Measurements from ENCODE around the gene AKR1C2. TPM values are rescaled to one million over a fixed set of nuclear protein-coding genes. Genes with fewer than 3 reads are reported as not detected.

AKR1C2 gene
- total and polyA plus RNA-seq, 10 of the 15 experiments (the other 5 are each of a cell fraction or from before 2014, with no cell fraction given), result 0.31 to 0.44 (median 0.36) TPM; not detected in 7

DNA sequence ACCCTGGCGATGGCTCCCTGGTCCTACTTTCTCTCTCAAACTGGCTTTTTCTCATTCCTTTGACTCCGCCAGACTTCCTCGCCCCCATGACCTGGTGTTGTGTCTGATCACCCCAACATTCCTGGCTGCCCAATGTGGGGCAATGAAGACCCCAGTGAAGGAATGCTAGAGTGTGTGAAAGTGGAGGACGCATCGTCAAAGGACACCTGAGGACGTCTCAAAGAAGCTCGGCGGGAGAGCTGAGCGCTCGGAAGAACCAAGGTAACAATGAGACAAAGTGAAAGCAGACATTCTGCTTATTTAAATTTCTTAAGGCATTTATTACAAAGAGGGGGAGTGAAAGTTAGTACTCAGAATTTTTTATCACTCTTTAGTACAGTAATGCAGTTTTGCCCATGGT lies 31.7 kb upstream of the AKR1C2 start:
- in situ Hi-C loops (cut with MboI) (no loop called here), intact Hi-C loops (cut with micrococcal nuclease; ENCODE audit: unreplicated experiment) (no loop called here)
- ChIA-PET RAD21 (ENCODE audit: unreplicated experiment) (no interaction called here), CTCF (no interaction called here), SMC1A (ENCODE audit: uncharacterized antibody, unreplicated experiment) (no interaction called here), POLR2A (no interaction called here)
- H2AFZ ChIP-seq (ENCODE audit: control insufficient read depth, low read depth, low read length), result no peak overlapping the region
- H3K9ac ChIP-seq (ENCODE audit: control insufficient read depth, insufficient read depth, low read length), result no peak overlapping the region
- 60% methylated on average over 10 of the region's 10 CpGs for WGBS (ENCODE audit: insufficient coverage, insufficient replicate concordance, low lambda C conversion rate, missing lambda C conversion rate)
- H3K4me2 ChIP-seq (ENCODE audit: control insufficient read depth, insufficient read depth), result no peak overlapping the region
- H3K27ac ChIP-seq (ENCODE audit: control insufficient read depth, insufficient read depth), result no peak overlapping the region
- H4K20me1 ChIP-seq (ENCODE audit: control insufficient read depth, insufficient read depth), result no peaks in the 10 kb centered on the region
- FAIRE-seq, result no peak
- no peaks in the 10 kb centered on the region for H3K36me3 ChIP-seq (ENCODE audit: control insufficient read depth in 2 of 2, insufficient read depth in 2 of 2, low read length in 1 of 2)
- no TSS peak for BruUV-seq (replicated peaks)
- TF ChIP-seq CHD2 (IDR thresholded peaks at IDR 0.05; ENCODE audit: borderline replicate concordance, low read depth, low read length) (no peak), TAF1 (IDR thresholded peaks at IDR 0.05; ENCODE audit: borderline replicate concordance, low read depth, low read length) (no peak), FOS (IDR thresholded peaks at IDR 0.05; ENCODE audit: borderline replicate concordance, extremely low read depth, insufficient read length) (no peak), SUPT20H (IDR thresholded peaks at IDR 0.05; ENCODE audit: borderline replicate concordance, control insufficient read depth, low read depth, low read length) (no peak), PAX5 (IDR thresholded peaks at IDR 0.05; ENCODE audit: borderline replicate concordance, low read depth, low read length) (no peak), SIN3A (IDR thresholded peaks at IDR 0.05; ENCODE audit: low read depth, low read length) (no peak)
- TF ChIP-seq, protein P1, sequence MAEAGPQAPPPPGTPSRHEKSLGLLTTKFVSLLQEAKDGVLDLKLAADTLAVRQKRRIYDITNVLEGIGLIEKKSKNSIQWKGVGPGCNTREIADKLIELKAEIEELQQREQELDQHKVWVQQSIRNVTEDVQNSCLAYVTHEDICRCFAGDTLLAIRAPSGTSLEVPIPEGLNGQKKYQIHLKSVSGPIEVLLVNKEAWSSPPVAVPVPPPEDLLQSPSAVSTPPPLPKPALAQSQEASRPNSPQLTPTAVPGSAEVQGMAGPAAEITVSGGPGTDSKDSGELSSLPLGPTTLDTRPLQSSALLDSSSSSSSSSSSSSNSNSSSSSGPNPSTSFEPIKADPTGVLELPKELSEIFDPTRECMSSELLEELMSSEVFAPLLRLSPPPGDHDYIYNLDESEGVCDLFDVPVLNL (IDR thresholded peaks at IDR 0.05; ENCODE audit: low read depth, low read length), result no peak
- TF ChIP-seq, protein P2, sequence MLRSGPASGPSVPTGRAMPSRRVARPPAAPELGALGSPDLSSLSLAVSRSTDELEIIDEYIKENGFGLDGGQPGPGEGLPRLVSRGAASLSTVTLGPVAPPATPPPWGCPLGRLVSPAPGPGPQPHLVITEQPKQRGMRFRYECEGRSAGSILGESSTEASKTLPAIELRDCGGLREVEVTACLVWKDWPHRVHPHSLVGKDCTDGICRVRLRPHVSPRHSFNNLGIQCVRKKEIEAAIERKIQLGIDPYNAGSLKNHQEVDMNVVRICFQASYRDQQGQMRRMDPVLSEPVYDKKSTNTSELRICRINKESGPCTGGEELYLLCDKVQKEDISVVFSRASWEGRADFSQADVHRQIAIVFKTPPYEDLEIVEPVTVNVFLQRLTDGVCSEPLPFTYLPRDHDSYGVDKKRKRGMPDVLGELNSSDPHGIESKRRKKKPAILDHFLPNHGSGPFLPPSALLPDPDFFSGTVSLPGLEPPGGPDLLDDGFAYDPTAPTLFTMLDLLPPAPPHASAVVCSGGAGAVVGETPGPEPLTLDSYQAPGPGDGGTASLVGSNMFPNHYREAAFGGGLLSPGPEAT (IDR thresholded peaks at IDR 0.05; ENCODE audit: low read depth), result no peak
- no peak for DNase-seq (ENCODE audit: low read depth, low spot score)
- H3K9me3 ChIP-seq (replicated peaks; ENCODE audit: control insufficient read depth, insufficient read depth, low read length), result no peaks in the 10 kb centered on the region; the same call in 1 of the 3 replicates
- no peaks in the 10 kb centered on the region for H3K4me1 ChIP-seq (ENCODE audit: control insufficient read depth, insufficient read depth, low read length)
- no peaks in the 10 kb centered on the region for H3K79me2 ChIP-seq (ENCODE audit: control insufficient read depth, insufficient read depth, low read length)
- no peak overlapping the region for H3K4me3 ChIP-seq
- H3K27me3 ChIP-seq (replicated peaks in 1 of 2; ENCODE audit: control insufficient read depth in 2 of 2, insufficient read depth in 2 of 2, low read length in 1 of 2), result no peaks in the 10 kb centered on the region
- no peak for ATAC-seq

Measured in GM12878 (cell line).